Activated CD8-positive, alpha-beta memory T cell treated with anti-CD3 and anti-CD28 coated beads, Interleukin-2, amount 50 U/mL, for 4 hours (primary cell): Measurements from ENCODE around the gene ESPNL.

Experiments used
- DNase-seq: peaks from one replicate; pipeline ENCODE4 v3.0.0-alpha.2; 2020

Gene ESPNL

DNA sequence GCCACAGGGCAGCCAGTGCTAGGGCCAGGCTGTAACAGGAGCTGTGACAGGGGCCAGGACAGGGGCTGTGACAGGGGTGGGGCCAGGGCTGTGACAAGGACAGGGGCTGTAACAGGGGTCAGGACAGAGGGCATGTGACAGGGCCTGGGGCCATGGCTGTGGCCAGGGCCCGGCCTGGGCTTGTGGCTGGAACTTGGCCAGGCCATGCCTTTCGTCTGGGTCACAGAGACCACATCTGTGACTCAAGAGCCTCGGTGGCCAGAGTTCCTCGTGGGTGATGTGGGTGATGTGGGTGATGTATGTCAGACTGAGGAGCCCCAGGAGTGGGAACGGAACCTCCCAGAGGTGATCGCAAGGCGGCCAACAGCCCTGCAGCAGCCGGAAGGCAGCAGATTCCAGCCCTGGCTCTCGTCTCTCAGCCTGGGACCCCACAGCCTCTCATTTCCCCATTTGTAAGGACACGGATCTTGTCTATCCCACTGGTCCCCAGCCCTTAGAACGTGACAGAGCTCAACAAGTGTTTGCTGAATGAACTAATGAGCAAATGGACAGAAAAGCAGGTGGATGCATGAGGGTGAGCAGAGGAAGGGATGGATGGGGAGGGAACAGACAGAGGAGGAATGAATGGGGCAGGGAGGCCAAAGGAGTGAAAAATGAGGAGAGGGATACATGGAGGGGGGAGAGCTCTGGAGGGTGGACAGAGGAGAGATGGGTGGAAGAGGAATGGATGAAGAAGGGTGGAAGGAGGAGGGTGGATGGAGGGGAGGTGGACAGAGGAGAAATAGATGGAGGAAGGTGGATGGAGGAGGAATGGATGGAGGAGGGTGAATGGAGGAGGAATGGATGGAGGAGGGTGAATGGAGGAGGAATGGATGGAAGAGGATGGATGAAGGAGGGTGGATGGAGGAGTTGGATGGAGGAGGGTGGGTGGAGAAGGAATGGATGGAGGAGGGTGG, 17.3 kb downstream of the ESPNL start:
- no peak for DNase-seq

- DNase-seq = no peak
Observed at GRCh38 chr2:238119756-238120462, 19.8 kb downstream of the ESPNL start.

GRCh38 chr2:238120463-238121298, 20.5 kb downstream of the ESPNL start:
- DNase-seq = no peak

DNA sequence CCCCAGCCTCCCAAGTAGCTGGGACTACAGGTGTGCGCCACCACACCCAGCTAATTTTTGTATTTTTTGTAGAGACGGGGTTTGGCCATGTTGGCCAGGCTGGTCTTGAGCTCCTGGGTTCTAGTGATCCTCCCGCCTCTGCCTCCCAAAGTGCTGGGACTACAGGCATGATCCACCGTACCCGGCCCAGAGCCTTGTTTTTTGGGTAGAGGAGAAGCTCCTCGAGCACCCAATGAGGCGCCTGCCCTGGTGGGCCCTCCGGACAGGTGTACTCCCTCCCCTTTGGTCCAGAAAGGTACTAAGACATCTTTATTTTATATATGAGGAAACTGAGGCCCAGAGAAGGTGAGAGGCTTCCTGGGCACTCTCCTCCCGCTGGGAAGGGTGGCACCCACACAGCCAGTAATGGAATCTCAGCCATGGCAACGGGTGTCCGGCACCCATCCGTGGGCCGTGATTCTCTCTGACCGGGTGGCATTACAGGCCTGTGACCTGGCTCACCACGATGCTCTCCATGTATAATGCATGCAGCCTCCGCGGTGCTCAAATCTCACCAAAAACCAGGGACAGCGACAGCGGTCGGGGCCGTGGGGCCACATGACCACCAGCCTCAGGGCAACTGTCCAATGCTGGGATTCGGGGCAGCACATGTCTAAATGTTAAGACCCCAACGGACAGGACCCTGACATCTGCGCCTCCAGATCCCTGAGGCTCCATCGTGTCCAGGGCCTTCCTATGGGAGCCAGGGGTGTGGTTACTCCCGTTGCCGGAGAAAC, 21.6 kb downstream of the ESPNL start:
- DNase-seq = no peak

DNA sequence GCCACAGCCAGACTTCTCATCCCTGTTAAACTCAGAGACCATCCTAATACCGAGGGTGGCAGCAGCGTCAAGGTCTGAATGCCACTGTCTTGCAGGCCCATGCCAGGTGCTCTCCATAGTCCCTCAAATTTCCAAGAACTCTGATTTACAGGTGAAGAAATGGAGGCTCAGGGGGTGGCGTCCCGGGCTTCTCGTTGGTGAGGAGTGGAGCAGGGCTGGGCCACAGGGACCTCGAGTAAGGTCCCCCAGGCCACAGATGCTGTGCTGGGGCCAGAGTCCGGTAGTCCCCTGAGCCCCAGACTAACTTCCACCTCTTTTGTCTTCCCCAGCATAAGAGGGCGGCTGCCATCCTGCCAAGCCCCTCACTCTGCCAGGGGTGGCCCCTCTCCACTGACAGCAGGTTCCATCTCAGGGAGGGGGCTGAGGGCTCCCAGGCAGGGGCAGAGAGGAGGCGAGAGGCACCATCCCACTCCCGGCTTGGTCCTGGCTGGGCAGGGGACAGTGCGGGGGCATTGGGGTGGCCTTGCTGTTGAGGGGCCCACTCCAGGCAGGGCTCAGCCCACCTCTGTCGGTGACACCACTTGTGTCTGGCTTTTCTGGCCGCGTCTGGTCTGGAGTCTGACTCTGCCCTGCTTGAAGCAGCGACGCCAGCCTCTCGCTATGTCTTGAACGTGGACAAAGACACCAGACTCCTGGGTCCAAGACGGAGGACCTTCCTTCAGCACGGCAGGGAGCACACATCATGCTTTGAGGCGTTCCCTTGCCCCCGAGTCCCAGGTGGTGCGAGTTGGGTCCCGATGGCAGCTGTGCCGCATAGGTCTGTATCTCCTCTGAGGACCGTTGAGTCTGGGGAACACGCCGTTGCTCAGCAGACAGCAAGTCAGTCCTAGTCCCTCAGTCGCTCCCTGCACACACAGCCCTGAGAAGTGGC, 22.4 kb downstream of the ESPNL start:
- no peak for DNase-seq

DNA sequence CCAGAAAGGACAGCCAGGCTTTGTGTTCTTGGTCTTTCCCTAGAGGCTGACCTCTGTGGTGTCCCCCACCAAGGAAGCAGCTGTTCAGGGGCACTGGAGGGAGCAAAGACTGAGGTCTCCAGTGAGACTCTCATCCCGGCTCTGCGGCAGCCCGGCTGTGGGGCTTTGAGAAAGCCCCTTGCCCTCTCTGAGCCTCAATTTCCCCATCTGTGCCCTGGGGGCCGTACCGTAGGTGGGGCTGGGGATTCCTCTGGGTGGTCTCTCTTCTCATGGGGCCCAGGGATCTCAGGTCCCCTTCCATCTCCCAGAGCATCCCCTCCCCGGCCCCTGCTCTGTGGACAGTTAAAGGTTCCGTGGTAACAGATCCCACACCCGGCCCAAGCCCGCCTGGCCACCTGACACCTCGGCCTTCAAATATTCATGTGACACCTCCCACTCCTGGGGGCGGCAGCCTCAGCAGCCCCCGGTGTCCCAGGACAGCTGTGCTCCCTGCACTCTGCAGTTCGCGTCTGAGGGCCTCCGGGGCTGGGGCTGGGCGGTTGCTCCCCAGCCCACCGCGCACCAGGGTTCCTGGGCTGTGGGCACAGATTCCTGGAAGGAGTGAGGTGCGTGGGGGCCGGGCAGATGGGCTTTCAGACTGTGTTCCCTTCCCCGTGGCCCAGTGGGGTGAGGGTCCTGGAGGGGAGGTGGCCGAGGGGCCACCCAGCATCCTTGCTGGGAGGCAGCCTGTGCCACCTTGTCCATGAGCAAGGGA, 23.3 kb downstream of the ESPNL start:
- no peak for DNase-seq

DNA sequence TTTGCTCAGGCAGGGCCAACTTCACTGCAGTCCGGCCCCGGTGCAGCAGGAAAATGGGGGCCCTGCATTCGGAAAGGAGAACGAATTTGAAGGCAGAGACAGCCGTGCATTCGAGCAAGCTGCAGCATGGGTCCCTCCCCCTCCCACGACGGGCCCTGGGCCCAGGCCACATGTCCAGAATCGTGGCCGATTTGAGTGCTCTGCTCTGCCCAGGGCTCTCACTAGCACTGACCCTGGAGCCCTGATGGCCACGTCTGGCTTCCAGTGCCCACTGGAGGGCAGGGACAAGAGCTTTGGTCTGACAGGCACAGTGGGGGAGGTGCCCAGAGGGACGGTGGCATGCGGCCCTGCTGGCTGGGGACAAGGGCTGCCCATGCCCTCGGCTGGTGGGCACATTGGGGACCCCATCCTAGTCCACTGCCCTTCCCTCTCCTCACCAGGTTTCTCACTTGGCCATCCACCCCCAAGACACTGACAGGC, 23.9 kb downstream of the ESPNL start:
- no peak for DNase-seq

- DNase-seq = no peak
Observed at GRCh38 chr2:238124488-238125126, 24.5 kb downstream of the ESPNL start.

GRCh38 chr2:238125127-238125885, 25.2 kb downstream of the ESPNL start:
- no peak for DNase-seq

DNA sequence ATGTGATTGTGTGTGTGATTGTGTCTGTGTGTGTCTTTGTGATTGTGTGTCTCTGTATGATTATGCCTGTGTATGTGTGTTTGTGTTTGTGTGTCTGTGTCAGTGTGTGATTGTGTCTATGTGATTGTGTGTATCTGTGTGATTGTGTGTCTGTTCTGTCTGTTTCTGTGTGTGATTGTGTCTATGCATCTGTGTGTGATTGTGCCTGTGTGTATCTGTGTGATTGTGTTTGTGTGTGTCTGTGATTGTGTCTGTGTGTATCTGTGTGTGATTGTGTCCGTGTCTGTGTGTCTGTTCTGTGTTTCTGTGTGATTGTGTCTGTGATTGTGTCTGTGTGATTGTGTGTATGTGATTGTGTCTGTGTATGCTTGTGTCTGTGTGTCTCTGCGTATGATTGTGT, 26.2 kb downstream of the ESPNL start:
- no peak for DNase-seq

GRCh38 chr2:238126775-238127164, 26.6 kb downstream of the ESPNL start:
- DNase-seq = no peak

DNA sequence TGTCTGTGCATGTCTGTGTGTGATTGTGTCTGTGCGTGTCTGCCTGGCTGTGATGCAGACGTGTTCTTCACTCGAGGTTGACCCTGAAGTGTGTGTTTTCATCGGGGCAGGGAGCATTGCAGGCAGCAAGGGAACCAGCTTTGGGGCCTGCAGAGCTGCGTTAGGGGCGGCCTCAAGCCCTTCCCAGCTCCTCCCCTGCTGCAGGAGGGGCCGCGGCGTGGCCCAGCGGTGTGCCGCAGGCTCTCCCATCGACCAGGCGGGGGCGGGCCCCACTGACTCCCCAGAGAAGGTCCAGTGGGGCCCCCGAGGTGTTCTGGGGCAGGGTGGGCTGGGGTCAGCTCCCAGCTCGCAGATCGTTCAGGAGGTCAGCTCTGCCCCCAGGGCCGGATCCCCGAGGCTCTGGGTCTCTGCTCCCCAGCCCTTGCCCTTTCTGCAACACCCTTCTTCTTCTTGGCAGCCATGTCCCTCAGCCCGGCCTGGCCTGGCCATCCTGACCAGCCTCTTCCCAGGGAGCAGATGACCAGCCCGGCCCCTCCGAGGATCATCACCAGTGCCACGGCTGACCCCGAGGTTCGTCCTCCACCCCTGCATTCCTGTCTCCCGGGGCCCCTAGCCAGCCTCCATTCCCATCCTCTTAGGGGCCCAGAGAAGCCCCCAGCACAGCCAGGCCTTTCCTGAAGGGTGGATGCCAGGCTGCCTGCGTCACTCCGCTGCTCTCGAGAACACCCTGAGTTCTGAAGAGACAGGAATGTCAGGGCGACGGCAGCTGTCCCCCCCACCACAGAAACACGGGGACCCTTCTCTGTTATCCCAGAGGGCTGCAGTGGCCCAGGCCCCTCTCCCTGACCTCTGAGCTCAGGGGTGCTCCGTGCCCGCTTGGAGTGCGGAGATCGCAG, 27.3 kb downstream of the ESPNL start:
- no peak for DNase-seq

- no peak for DNase-seq
Observed at GRCh38 chr2:238128061-238128440, 27.9 kb downstream of the ESPNL start.

GRCh38 chr2:238128534-238129001, 28.4 kb downstream of the ESPNL start:
- DNase-seq = no peak

DNA sequence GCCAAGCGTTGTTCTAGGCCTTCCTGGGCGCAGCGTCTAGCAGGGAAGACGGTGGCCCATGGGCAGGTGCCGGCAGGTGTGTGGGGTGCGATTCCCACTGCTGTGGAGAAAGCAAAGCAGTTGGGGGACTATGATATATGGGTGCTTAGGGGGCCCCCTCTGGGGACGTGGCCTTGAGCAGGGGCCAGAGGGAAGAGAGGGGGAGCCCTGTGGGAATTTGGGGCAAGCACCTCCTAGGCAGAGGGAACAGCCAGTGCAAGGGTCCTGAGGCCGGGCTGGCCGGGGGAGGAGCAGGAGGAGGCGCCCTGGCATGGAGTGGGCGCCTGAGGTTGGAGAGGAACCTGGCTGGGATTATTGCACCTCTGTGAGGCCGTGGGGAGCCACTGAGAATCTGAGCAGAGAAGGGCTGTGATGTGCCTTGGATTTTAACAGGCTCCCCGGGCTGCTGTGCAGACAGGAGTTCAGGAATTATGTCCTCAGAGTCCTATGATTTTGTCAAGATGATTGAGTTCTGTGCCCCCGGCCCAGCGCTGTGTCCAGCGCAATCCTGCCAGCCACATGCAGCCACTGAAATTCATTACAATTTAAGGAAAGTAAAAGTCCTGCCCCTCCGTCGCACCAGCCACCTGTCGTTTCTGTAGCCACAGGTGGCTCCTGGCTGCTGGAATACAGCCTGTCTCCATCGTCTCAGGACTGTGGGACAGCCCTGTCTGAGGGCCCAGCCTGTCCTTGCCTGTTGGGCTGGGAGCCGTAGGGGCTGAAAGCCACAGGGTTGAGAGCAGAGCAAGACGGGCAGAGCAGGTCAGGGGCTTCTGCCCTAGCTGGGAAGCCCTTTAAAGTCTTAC, 29.2 kb downstream of the ESPNL start:
- DNase-seq = no peak

- no peak for DNase-seq
Observed at GRCh38 chr2:238130111-238130695, 30.1 kb downstream of the ESPNL start.
